ENCODE data around the gene ZNF318. TPM values are rescaled to one million over a fixed set of nuclear protein-coding genes. Genes with fewer than 3 reads are reported as not detected.

The ZNF318 gene
- total RNA-seq, 1 experiment from 2014 or later, result 17.1 TPM

- Histone ChIP-seq H4K20me1 (ENCODE audit: insufficient read depth) (no peaks in the 10 kb centered on the region), H3K36me3 (ENCODE audit: low read depth) (no peaks in the 10 kb centered on the region), H2AFZ (no peak within 1 kb of the TSS), H3K9me2 (ENCODE audit: insufficient read depth) (no peaks in the 10 kb centered on the region), H3K9me3 (ENCODE audit: insufficient read depth, low read depth) (no peaks in the 10 kb centered on the region), H3K27me3 (ENCODE audit: insufficient read depth, low read depth) (no peaks in the 10 kb centered on the region; the same call in 1 of the 2 replicates), H3K4me2 (no peak within 1 kb of the TSS), H3K79me2 (ENCODE audit: low read depth) (no peaks in the 10 kb centered on the region), H3K27ac (no peak within 1 kb of the TSS), H3K4me1 (replicated peaks; ENCODE audit: insufficient read depth) (no peaks in the 10 kb centered on the region), H3K4me3 (no peak within 1 kb of the TSS), H3F3A (ENCODE audit: insufficient read depth, low read depth) (no peaks in the 10 kb centered on the region)
- no peak for TF ChIP-seq EZH2 (IDR thresholded peaks at IDR 0.05; ENCODE audit: low read depth)
- TF ChIP-seq, protein P1, sequence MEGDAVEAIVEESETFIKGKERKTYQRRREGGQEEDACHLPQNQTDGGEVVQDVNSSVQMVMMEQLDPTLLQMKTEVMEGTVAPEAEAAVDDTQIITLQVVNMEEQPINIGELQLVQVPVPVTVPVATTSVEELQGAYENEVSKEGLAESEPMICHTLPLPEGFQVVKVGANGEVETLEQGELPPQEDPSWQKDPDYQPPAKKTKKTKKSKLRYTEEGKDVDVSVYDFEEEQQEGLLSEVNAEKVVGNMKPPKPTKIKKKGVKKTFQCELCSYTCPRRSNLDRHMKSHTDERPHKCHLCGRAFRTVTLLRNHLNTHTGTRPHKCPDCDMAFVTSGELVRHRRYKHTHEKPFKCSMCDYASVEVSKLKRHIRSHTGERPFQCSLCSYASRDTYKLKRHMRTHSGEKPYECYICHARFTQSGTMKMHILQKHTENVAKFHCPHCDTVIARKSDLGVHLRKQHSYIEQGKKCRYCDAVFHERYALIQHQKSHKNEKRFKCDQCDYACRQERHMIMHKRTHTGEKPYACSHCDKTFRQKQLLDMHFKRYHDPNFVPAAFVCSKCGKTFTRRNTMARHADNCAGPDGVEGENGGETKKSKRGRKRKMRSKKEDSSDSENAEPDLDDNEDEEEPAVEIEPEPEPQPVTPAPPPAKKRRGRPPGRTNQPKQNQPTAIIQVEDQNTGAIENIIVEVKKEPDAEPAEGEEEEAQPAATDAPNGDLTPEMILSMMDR (conservative IDR thresholded peaks at IDR 0.05), result no peak
- POLR2A ChIA-PET (ENCODE audit: unreplicated experiment), result interaction anchor here (0.5 kb wide), 1 partner anchor 100 kb away, joined by 3 read pairs; no protein-coding TSS in a partner anchor
- intact Hi-C loops (cut with micrococcal nuclease; ENCODE audit: unreplicated experiment), result no loop called here
- no TSS peak for BruUV-seq (replicated peaks)
- DNase-seq, result no peak
- CTCF ChIA-PET, result interaction anchor here (0.6 kb wide), 3 partner anchors 124 to 552 kb away, joined by 6 to 16 read pairs (median 6); partner anchors contain the start of gene TBCC
Observed at GRCh38 chr6:43297644-43298564, 71.5 kb downstream of the ZNF318 start, which contains the start of gene SLC22A7. Gene SLC22A7, plus strand, starts transcription at chr6:43298260. Its CDS starts 99 bp downstream, at chr6:43298359.

GRCh38 chr6:43296780-43297497, 72.5 kb downstream of the ZNF318 start:
- no peak overlapping the region for H3K4me2 ChIP-seq
- no peaks in the 10 kb centered on the region for H3K9me3 ChIP-seq (ENCODE audit: insufficient read depth, low read depth)
- ChIA-PET CTCF (interaction anchor here (0.5 to 0.6 kb wide), 3 partner anchors 53 to 366 kb away, joined by 5 to 6 read pairs (median 6); partner anchors contain the start of gene TJAP1), POLR2A (ENCODE audit: unreplicated experiment) (interaction anchor here (0.5 kb wide), 1 partner anchor 99 kb away, joined by 3 read pairs; no protein-coding TSS in a partner anchor)
- intact Hi-C loops (cut with micrococcal nuclease; ENCODE audit: unreplicated experiment), result no loop called here
- no peak for DNase-seq
- BruUV-seq (replicated peaks), result no TSS peak
- no peak overlapping the region for H2AFZ ChIP-seq
- H3K79me2 ChIP-seq (ENCODE audit: low read depth), result no peaks in the 10 kb centered on the region
- H3K36me3 ChIP-seq (ENCODE audit: low read depth), result no peaks in the 10 kb centered on the region
- no peaks in the 10 kb centered on the region for H3F3A ChIP-seq (ENCODE audit: insufficient read depth, low read depth)
- no peaks in the 10 kb centered on the region for H4K20me1 ChIP-seq (ENCODE audit: insufficient read depth)
- H3K27ac ChIP-seq, result no peak overlapping the region
- no peaks in the 10 kb centered on the region for H3K9me2 ChIP-seq (ENCODE audit: insufficient read depth)
- no peak overlapping the region for H3K4me3 ChIP-seq
- no peaks in the 10 kb centered on the region for H3K4me1 ChIP-seq (replicated peaks; ENCODE audit: insufficient read depth)
- no peaks in the 10 kb centered on the region; the same call in 1 of the 2 replicates for H3K27me3 ChIP-seq (ENCODE audit: insufficient read depth, low read depth)
- TF ChIP-seq EZH2 (IDR thresholded peaks at IDR 0.05; ENCODE audit: low read depth), result no peak

DNA sequence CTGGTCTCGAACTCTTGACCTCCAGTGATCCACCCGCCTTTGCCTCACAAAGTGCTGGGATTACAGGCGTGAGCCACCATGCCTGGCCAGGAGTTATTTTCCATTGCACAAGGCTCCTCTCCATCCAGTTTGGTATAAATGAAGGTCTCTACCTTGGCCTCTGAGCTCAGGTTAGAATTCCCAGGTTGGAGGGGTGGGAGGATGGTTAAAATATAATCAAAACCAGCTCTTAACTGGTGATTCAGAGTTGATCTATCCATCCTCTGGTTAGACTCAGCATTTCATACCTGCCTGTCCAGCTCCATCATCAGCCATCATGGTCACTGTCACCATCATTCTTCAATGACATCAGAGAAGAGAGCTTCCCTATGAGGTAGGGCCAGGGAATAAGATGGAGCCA, 74.0 kb downstream of the ZNF318 start:
- Histone ChIP-seq H3K79me2 (ENCODE audit: low read depth) (no peaks in the 10 kb centered on the region), H3K27ac (no peak overlapping the region), H3K4me1 (replicated peaks; ENCODE audit: insufficient read depth) (no peaks in the 10 kb centered on the region), H3K9me3 (ENCODE audit: insufficient read depth, low read depth) (no peaks in the 10 kb centered on the region), H3K4me3 (no peak overlapping the region), H3K27me3 (ENCODE audit: insufficient read depth, low read depth) (no peaks in the 10 kb centered on the region; the same call in 1 of the 2 replicates), H3K9me2 (ENCODE audit: insufficient read depth) (no peaks in the 10 kb centered on the region), H4K20me1 (ENCODE audit: insufficient read depth) (no peaks in the 10 kb centered on the region), H3K4me2 (no peak overlapping the region), H3F3A (ENCODE audit: insufficient read depth, low read depth) (no peaks in the 10 kb centered on the region), H2AFZ (no peak overlapping the region), H3K36me3 (ENCODE audit: low read depth) (no peaks in the 10 kb centered on the region)
- TF ChIP-seq, protein P1 (conservative IDR thresholded peaks at IDR 0.05), result no peak
- no peak for TF ChIP-seq EZH2 (IDR thresholded peaks at IDR 0.05; ENCODE audit: low read depth)
- ChIA-PET POLR2A (ENCODE audit: unreplicated experiment) (no interaction called here), CTCF (no interaction called here)
- intact Hi-C loops (cut with micrococcal nuclease; ENCODE audit: unreplicated experiment), result no loop called here
- no TSS peak for BruUV-seq (replicated peaks)
- DNase-seq, result no peak

Measured in PC-9 (cell line).